Breast epithelium (tissue), 3 donors: ENCODE measurements around the gene TNS1.

Source experiments
- CTCF ChIP-seq, 3 donors: fragments of 450-650 bp; IDR thresholded peaks; one replicate each; pipeline ENCODE4 v1.5.1; 2016 to 2017; ENCODE audit warnings: antibody characterized with exemption in 3 of 3, mild to moderate bottlenecking in 3 of 3, moderate library complexity in 3 of 3
- POLR2AphosphoS5 ChIP-seq, 3 donors: sonication (generic); formaldehyde crosslinking; IDR thresholded peaks; one replicate each; pipeline ENCODE4 v1.6.1; 2017; ENCODE audit warnings: antibody characterized with exemption in 3 of 3

GRCh38 chr2:217798191-217798590 lies 204.6 kb downstream of the TNS1 start:
- TF ChIP-seq POLR2AphosphoS5 (IDR thresholded peaks at IDR 0.05) (no peak), CTCF (IDR thresholded peaks at IDR 0.05) (no peak)
